Measurements from ENCODE around the gene NAT8L. TPM values are rescaled to one million over a fixed set of nuclear protein-coding genes. Genes with fewer than 3 reads are reported as not detected.
"Not testable (repeated sequence)": the region's sequence is repeated elsewhere in the genome, so short reads cannot be mapped to it uniquely, and the experiment has no call there.

Gene NAT8L, protein sequence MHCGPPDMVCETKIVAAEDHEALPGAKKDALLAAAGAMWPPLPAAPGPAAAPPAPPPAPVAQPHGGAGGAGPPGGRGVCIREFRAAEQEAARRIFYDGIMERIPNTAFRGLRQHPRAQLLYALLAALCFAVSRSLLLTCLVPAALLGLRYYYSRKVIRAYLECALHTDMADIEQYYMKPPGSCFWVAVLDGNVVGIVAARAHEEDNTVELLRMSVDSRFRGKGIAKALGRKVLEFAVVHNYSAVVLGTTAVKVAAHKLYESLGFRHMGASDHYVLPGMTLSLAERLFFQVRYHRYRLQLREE
- 9.0 and 9.4 TPM in 2 replicates for total RNA-seq

DNA sequence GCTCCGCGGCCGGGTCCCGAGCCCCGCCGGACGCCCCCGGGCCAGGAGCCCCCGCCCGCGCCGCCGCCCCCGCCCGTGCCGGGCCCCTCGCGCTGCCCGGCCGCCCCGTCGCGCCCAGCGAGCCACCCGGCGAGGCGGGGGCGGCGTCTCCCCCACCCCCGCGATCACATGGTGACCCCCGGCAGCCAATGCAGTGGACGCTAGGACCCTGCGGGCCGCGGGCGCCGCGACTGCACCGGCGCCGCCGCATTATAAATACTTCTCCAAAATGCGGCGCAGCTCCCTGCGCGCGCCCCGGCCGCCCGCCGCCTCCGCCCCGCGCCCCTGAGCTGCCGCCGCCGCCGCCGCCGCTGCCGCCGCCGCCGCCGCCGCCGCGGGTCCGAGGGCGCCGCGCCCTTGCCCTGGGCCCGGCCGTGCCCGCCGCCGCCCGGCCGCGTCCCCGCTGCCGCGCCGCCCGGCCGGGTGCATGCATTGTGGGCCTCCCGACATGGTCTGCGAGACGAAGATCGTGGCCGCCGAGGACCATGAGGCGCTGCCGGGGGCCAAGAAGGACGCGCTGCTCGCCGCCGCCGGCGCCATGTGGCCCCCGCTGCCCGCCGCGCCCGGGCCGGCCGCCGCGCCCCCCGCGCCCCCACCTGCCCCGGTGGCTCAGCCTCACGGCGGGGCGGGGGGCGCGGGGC, at the start of gene NAT8L:
Gene NAT8L, plus strand, starts transcription at position 282 of the 680 bp plus-strand sequence. Its CDS starts 185 bp downstream, at position 467.
- peak within 1 kb of the TSS; percentile 43 for H3K4me3 ChIP-seq (ENCODE audit: low read depth, low read length)
- no peak for DNase-seq (ENCODE audit: low read depth)
- H3K36me3 ChIP-seq (ENCODE audit: control insufficient read depth, insufficient read depth, low read length) = no peaks in the 10 kb centered on the region
- TF ChIP-seq, protein P1, sequence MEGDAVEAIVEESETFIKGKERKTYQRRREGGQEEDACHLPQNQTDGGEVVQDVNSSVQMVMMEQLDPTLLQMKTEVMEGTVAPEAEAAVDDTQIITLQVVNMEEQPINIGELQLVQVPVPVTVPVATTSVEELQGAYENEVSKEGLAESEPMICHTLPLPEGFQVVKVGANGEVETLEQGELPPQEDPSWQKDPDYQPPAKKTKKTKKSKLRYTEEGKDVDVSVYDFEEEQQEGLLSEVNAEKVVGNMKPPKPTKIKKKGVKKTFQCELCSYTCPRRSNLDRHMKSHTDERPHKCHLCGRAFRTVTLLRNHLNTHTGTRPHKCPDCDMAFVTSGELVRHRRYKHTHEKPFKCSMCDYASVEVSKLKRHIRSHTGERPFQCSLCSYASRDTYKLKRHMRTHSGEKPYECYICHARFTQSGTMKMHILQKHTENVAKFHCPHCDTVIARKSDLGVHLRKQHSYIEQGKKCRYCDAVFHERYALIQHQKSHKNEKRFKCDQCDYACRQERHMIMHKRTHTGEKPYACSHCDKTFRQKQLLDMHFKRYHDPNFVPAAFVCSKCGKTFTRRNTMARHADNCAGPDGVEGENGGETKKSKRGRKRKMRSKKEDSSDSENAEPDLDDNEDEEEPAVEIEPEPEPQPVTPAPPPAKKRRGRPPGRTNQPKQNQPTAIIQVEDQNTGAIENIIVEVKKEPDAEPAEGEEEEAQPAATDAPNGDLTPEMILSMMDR (IDR thresholded peaks at IDR 0.05; ENCODE audit: insufficient read depth, low read length, poor library complexity, severe bottlenecking) = no peak
- H3K27me3 ChIP-seq (ENCODE audit: control insufficient read depth, insufficient read depth, low read length) = peaks cover 34% of the 10 kb centered on the region

DNA sequence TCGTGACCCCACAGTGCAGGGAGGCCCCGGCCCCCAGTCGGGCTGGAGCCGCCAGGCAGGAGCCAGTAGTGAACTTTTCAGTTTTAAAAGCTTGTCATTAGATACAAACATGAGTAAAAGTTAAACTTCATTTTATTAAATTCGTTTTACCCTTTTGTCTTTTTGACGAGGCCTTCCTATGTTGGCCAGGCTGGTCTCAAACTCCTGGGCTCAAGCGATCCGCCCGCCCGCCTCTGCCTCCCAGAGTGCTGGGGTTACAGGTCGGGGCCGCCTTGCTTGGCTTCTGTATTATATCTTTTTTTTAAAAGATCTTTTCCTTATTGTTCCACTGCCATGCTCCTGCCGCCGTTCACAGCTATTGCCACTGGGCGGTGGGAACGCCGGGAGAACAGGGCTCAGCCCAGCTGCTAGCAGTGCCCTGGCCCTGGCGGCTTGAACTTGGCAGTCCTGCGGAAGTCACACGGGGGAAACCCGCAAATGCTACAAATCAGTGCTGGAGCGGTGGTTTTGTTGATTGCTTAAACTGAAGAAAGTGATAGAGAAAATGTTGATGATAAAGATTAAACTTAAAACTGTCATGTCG, 49.4 kb upstream of the NAT8L start:
- H3K27me3 ChIP-seq (ENCODE audit: control insufficient read depth, insufficient read depth, low read length) = no peaks in the 10 kb centered on the region
- H3K4me3 ChIP-seq (ENCODE audit: low read depth, low read length) = peak overlapping the region; percentile 93
- TF ChIP-seq, protein P1 (IDR thresholded peaks at IDR 0.05; ENCODE audit: insufficient read depth, low read length, poor library complexity, severe bottlenecking) = peak; percentile 51
- DNase-seq (ENCODE audit: low read depth) = peak; percentile 25
- no peaks in the 10 kb centered on the region for H3K36me3 ChIP-seq (ENCODE audit: control insufficient read depth, insufficient read depth, low read length)

DNA sequence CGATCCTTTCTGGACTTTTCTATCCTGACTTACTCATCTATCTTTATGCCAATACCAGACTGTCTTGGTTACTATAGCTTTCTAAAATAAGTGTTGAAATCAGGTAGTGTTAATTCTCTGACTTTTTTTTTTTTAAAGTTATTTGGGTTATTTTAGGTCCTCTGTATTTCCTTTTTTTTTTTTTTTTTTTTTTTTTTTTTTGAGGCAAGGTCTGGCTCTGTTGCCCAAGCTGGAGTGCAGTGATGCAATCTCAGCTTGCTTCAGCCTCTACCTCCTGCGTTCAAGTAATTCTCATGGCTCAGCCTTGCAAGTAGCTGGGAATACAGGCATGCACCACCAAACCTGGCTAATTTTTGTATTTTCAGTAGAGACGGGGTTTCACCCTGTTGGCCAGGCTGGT, 47.5 kb upstream of the NAT8L start:
- TF ChIP-seq, protein P1 (IDR thresholded peaks at IDR 0.05; ENCODE audit: insufficient read depth, low read length, poor library complexity, severe bottlenecking) = no peak
- Histone ChIP-seq H3K36me3 (ENCODE audit: control insufficient read depth, insufficient read depth, low read length) (no peaks in the 10 kb centered on the region), H3K27me3 (ENCODE audit: control insufficient read depth, insufficient read depth, low read length) (no peaks in the 10 kb centered on the region), H3K4me3 (ENCODE audit: low read depth, low read length) (no peak overlapping the region)
- no peak for DNase-seq (ENCODE audit: low read depth)

DNA sequence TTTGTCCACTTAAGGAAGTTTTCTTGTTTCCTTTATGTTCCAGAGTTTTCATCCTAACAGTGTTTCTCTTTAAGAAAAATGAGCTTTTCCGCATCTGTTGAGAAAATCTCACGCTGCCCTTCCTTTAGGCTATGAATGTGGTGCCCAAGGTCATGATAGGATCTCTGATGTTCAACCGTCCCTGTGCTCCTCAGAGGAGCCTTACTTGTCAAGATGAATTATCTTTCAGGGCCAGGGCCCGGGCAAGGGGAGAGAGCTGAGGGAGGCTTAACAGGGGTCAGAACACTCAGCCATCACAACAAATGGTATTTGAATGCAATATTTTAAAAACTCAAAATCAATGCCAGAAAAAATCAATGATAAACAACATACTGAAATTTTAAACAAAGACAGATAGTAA, 44.1 kb upstream of the NAT8L start:
- H3K4me3 ChIP-seq (ENCODE audit: low read depth, low read length) = no peak overlapping the region
- peaks cover 3% of the 10 kb centered on the region for H3K27me3 ChIP-seq (ENCODE audit: control insufficient read depth, insufficient read depth, low read length)
- H3K36me3 ChIP-seq (ENCODE audit: control insufficient read depth, insufficient read depth, low read length) = no peaks in the 10 kb centered on the region
- DNase-seq (ENCODE audit: low read depth) = no peak
- TF ChIP-seq, protein P1 (IDR thresholded peaks at IDR 0.05; ENCODE audit: insufficient read depth, low read length, poor library complexity, severe bottlenecking) = no peak

DNA sequence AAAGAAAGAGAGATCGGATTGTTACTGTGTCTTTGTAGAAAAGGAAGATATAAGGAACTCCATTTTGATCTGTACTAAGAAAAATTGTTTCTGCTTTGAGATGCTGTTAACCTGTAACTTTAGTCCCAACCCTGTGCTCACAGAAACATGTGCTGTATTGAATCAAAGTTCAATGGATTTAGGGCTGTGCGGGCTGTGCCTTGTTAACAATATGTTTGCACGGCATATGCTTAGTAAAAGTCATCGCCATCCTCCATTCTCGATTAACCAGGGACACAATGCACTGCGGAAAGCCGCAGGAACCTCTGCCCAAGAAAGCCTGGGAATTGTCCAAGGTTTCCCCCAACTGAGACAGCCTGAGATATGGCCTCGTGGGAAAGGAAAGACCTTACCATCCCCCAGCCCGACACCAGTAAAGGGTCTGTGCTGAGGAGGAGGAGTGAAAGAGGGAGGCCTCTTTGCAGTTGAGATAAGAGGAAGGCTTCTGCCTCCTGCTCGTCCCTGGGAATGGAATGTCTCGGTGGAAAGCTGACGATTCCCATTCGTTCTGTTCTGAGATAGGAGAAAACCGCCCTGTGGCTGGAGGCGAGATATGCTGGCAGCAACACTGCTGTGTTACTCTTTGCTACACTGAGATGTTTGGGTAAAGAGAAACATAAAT, 37.6 kb upstream of the NAT8L start:
- H3K27me3 ChIP-seq (ENCODE audit: control insufficient read depth, insufficient read depth, low read length); H3K36me3 ChIP-seq (ENCODE audit: control insufficient read depth, insufficient read depth, low read length); DNase-seq (ENCODE audit: low read depth); H3K4me3 ChIP-seq (ENCODE audit: low read depth, low read length): not testable (repeated sequence)

DNA sequence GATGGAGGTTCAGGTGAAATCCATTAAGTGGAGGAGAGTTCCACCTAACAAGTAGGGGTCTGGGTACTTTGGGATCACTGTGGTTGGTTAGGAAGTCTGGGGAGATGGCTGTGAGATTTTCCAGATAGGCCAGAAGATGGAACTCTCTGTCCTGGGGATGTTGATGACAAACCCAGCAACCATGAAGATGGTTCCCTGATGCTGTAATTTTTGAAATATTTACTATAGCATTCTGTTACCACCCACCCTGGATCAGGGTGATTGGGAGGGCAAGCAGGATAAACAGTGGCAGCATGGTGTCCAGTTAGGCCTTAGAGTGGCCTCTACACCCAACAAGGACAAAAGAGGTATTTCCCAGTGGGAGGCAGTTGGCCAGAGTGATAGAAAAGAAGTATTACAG, 34.4 kb upstream of the NAT8L start:
- no peak for DNase-seq (ENCODE audit: low read depth)
- Histone ChIP-seq H3K36me3 (ENCODE audit: control insufficient read depth, insufficient read depth, low read length) (no peaks in the 10 kb centered on the region), H3K27me3 (ENCODE audit: control insufficient read depth, insufficient read depth, low read length) (peaks cover 4% of the 10 kb centered on the region), H3K4me3 (ENCODE audit: low read depth, low read length) (no peak overlapping the region)
- TF ChIP-seq, protein P1 (IDR thresholded peaks at IDR 0.05; ENCODE audit: insufficient read depth, low read length, poor library complexity, severe bottlenecking) = no peak

All from kidney epithelial cell (primary cell).